Testis (tissue), 3 donors: Measurements from ENCODE around the gene FCHO2. TPM values are rescaled to one million over a fixed set of nuclear protein-coding genes. Genes with fewer than 3 reads are reported as not detected.
"Not testable (repeated sequence)": the region's sequence is repeated elsewhere in the genome, so short reads cannot be mapped to it uniquely, and the experiment has no call there.

Experiments
- DNase-seq: peaks from one replicate; pipeline ENCODE4 v3.0.0-alpha.2; 2019
- H3K27ac ChIP-seq, 2 donors: fragments of 200-600 bp; sonication (generic); one replicate each; pipeline ENCODE4 v1.5.1; 2019
- H3K27me3 ChIP-seq: fragments of 200-600 bp; sonication (generic); one replicate; pipeline ENCODE4 v1.5.1; 2019
- H3K36me3 ChIP-seq: fragments of 200-600 bp; sonication (generic); one replicate; pipeline ENCODE4 v1.5.1; 2017; ENCODE audit warnings: low read depth; ENCODE audit errors: missing control alignments
- H3K4me1 ChIP-seq: fragments of 200-600 bp; sonication (generic); one replicate; pipeline ENCODE4 v1.5.1; 2019
- H3K4me3 ChIP-seq, 2 donors: fragments of 200-600 bp; sonication (generic); one replicate each; pipeline ENCODE4 v1.5.1; 2017 to 2019
- H3K9me3 ChIP-seq: fragments of 200-600 bp; sonication (generic); one replicate; pipeline ENCODE4 v1.5.1; 2017
- POLR2A ChIP-seq: fragments of 450-650 bp; IDR thresholded peaks from one replicate; pipeline ENCODE4 v1.6.1; 2017; ENCODE audit warnings: antibody characterized with exemption, mild to moderate bottlenecking, moderate library complexity
- WGBS, 2 donors: methylation state at CpG; one replicate each; pipeline ENCODE4 v1.1.5; 2018; 5-methylcytosine and 5-hydroxymethylcytosine counted together
- intact Hi-C: fragments of 100-400 bp; cut with DNase I; formaldehyde crosslinking; loops from one replicate; pipeline ENCODE4 v1.15.1; 2023; ENCODE audit warnings: low total_unique reads
- polyA plus RNA-seq: library from polyadenylated mRNA; stranded (reverse); fragments of 350-450 nt; fragmentation: Illumina TruSeq; extraction: RNeasy Lipid Tissue Mini Kit (QIAGEN cat#74804); gene quantifications from one replicate; pipeline ENCODE4 v1.2.3, GENCODE V29; 2014; ENCODE audit warnings: low read depth, low replicate concordance; ENCODE audit not compliant: insufficient read depth
- total RNA-seq, 2 donors: library from RNA; depleted of rRNA; stranded (reverse); fragments of >200 nt; gene quantifications; one replicate each; pipeline ENCODE4 v1.2.3, GENCODE V29; 2016
- TF ChIP-seq, protein P1 (sequence below), 3 experiments: fragments of 450-650 bp in 2 of 3; fragments of 200-600 bp in 1 of 3; sonication (generic) in 1 of 3; IDR thresholded peaks; one replicate each; pipeline ENCODE4 v1.5.1; 2016 to 2019; ENCODE audit warnings: antibody characterized with exemption in 3 of 3, mild to moderate bottlenecking in 2 of 3, moderate library complexity in 1 of 3

The FCHO2 gene
- total and polyA plus RNA-seq, 3 donors from 2014 or later = 8.7 to 20.6 (median 18.7) TPM

GRCh38 chr5:73019766-73020165 lies 63.9 kb downstream of the FCHO2 start:
- TF ChIP-seq POLR2A = no peak
- TF ChIP-seq, protein P1, sequence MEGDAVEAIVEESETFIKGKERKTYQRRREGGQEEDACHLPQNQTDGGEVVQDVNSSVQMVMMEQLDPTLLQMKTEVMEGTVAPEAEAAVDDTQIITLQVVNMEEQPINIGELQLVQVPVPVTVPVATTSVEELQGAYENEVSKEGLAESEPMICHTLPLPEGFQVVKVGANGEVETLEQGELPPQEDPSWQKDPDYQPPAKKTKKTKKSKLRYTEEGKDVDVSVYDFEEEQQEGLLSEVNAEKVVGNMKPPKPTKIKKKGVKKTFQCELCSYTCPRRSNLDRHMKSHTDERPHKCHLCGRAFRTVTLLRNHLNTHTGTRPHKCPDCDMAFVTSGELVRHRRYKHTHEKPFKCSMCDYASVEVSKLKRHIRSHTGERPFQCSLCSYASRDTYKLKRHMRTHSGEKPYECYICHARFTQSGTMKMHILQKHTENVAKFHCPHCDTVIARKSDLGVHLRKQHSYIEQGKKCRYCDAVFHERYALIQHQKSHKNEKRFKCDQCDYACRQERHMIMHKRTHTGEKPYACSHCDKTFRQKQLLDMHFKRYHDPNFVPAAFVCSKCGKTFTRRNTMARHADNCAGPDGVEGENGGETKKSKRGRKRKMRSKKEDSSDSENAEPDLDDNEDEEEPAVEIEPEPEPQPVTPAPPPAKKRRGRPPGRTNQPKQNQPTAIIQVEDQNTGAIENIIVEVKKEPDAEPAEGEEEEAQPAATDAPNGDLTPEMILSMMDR (IDR thresholded peaks at IDR 0.05) = no peak
- Histone ChIP-seq H3K27ac (no peak overlapping the region), H3K4me3 (no peak overlapping the region), H3K27me3 (no peaks in the 10 kb centered on the region), H3K36me3 (no peaks in the 10 kb centered on the region), H3K4me1 (no peaks in the 10 kb centered on the region), H3K9me3 (no peaks in the 10 kb centered on the region)
- intact Hi-C loops = no loop called here
- 83 to 91% methylated on average over 2 of the region's 2 CpGs for WGBS, 2 donors
- no peak for DNase-seq

GRCh38 chr5:73022471-73023169 lies 66.8 kb downstream of the FCHO2 start:
- TF ChIP-seq, protein P1 (IDR thresholded peaks at IDR 0.05) = no peak
- no peak for TF ChIP-seq POLR2A
- no peak for DNase-seq
- no peak overlapping the region for H3K27ac ChIP-seq
- intact Hi-C loops = no loop called here
- H3K4me3 ChIP-seq = no peak overlapping the region
- no peaks in the 10 kb centered on the region for H3K9me3 ChIP-seq
- no peaks in the 10 kb centered on the region for H3K27me3 ChIP-seq
- no peaks in the 10 kb centered on the region for H3K4me1 ChIP-seq
- no peaks in the 10 kb centered on the region for H3K36me3 ChIP-seq
- 83 to 87% methylated on average over 4 of the region's 4 CpGs for WGBS, 2 donors

GRCh38 chr5:73024946-73025544 lies 69.2 kb downstream of the FCHO2 start:
- 88 to 94% methylated on average over 9 of the region's 9 CpGs for WGBS, 2 donors
- H3K9me3 ChIP-seq, intact Hi-C loops, H3K27me3 ChIP-seq, DNase-seq, H3K36me3 ChIP-seq, H3K4me3 ChIP-seq, H3K27ac ChIP-seq, H3K4me1 ChIP-seq: not testable (repeated sequence)

DNA sequence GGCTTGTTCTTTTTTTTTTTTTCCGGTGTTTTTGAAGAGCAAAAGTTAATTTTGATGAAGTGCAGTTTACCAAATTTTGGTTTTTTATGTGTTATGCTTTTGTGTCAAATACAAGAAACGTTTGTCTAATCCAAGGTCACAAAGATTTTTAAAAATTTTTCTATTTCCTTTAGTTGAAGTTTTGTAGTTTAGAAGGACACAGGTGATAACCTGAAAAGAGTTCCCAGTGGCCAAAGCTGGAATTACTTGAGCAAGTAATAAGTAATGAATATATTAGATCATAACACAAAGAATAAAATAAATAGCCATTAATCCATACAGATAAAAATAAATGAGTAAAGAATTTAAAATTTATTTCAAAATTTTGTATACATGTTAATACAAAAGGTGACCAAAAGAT lies 71.5 kb downstream of the FCHO2 start:
- no peaks in the 10 kb centered on the region for H3K9me3 ChIP-seq
- H3K4me1 ChIP-seq = no peaks in the 10 kb centered on the region
- WGBS, 2 donors = 68 to 75% methylated on average over 2 of the region's 2 CpGs
- no peaks in the 10 kb centered on the region for H3K27me3 ChIP-seq
- H3K36me3 ChIP-seq = no peaks in the 10 kb centered on the region
- no peak overlapping the region for H3K4me3 ChIP-seq
- no peak overlapping the region for H3K27ac ChIP-seq
- intact Hi-C loops = no loop called here
- DNase-seq = no peak
- TF ChIP-seq POLR2A = no peak
- TF ChIP-seq, protein P1 (IDR thresholded peaks at IDR 0.05) = peak in 1 of 3 experiments; percentile 22

DNA sequence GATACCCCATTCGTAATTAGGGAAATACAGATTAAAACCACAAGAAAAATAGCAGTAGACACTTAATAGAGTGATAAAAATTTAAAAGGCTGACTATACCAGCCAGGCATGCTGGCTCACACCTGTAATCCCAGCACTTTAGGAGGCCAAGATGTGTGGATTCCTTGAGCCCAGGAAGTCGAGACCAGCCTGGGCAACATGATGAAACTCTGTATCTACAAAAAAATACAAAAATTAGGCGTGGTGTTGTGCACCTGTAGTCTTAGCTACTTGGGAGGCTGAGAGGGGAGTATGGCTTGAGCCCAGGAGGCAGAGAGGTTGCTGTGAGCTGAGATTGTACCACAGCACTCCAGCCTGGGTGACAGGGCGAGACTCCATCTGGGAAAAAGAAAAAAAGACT lies 72.0 kb downstream of the FCHO2 start:
- Histone ChIP-seq H3K36me3 (no peaks in the 10 kb centered on the region), H3K27me3 (no peaks in the 10 kb centered on the region), H3K9me3 (no peaks in the 10 kb centered on the region), H3K27ac (no peak overlapping the region), H3K4me3 (no peak overlapping the region), H3K4me1 (no peaks in the 10 kb centered on the region)
- intact Hi-C loops = no loop called here
- TF ChIP-seq, protein P1 (IDR thresholded peaks at IDR 0.05) = no peak
- TF ChIP-seq POLR2A = no peak
- WGBS, 2 donors = 87 to 95% methylated on average over 4 of the region's 4 CpGs
- DNase-seq = no peak
